ENCODE measurements around the gene NCKAP5.

- TF ChIP-seq USF1 (IDR thresholded peaks at IDR 0.05) (no peak), EP300 (IDR thresholded peaks at IDR 0.05; ENCODE audit: borderline replicate concordance) (no peak), ZBTB7A (IDR thresholded peaks at IDR 0.05; ENCODE audit: low read depth) (no peak), RAD21 (IDR thresholded peaks at IDR 0.05; ENCODE audit: low read depth) (no peak), YY1 (IDR thresholded peaks at IDR 0.05; ENCODE audit: low read depth) (no peak), EGR1 (IDR thresholded peaks at IDR 0.05) (no peak), TAF1 (IDR thresholded peaks at IDR 0.05; ENCODE audit: low read depth) (no peak), NFIC (IDR thresholded peaks at IDR 0.05) (no peak)
Measured at GRCh38 chr2:132814651-132815050, 753.6 kb downstream of the NCKAP5 start.
